Motor neuron (in vitro differentiated cells): ENCODE results near the gene ELMOD1. TPM values are rescaled to one million over a fixed set of nuclear protein-coding genes. Genes with fewer than 3 reads are reported as not detected.

Source experiments
- ATAC-seq, 8 experiments: fragments of 200-7000 bp; cut with Tn5 transposase; replicated peaks in 6 of 8; 2 replicates each; pipeline ENCODE4 v1.8.0; 2021; ENCODE audit warnings: mild to moderate bottlenecking in 8 of 8, moderate library complexity in 8 of 8
- H3K27ac ChIP-seq, 2 donors: fragments of 250-450 bp; sonication (Bioruptor Pico); 2 replicates each; pipeline ENCODE4 v1.9.0; 2021; ENCODE audit warnings: antibody characterized with exemption in 2 of 2, mild to moderate bottlenecking in 2 of 2, moderate library complexity in 1 of 2
- H3K4me1 ChIP-seq, 2 donors: fragments of 250-450 bp; sonication (Bioruptor Pico); replicated peaks in 1 of 2; 2 replicates each; pipeline ENCODE4 v1.6.1; 2021; ENCODE audit warnings: antibody characterized with exemption in 2 of 2, mild to moderate bottlenecking in 2 of 2, moderate library complexity in 1 of 2
- H3K4me3 ChIP-seq, 5 donors: fragments of 250-450 bp; sonication (Bioruptor Pico); 2 replicates each; pipeline ENCODE4 v1.9.0; 2021; ENCODE audit warnings: antibody characterized with exemption in 5 of 5, mild to moderate bottlenecking in 5 of 5, moderate library complexity in 4 of 5
- WGBS, 10 experiments: fragments of 450-650 bp; shearing (Covaris generic); methylation state at CpG; one replicate each; pipeline ENCODE4 v1.0.0; 2022; 5-methylcytosine and 5-hydroxymethylcytosine counted together
- in situ Hi-C, 9 experiments: fragments of 400-800 bp; cut with MboI; loops; one replicate each; pipeline ENCODE4 v1.15.0; 2021; ENCODE audit warnings: low sequenced_read_pairs in 9 of 9, low pct_unique_long_range_greater_than_20kb in 2 of 9; ENCODE audit not compliant: unreplicated experiment in 9 of 9
- total RNA-seq, 8 experiments: library from RNA; unstranded; fragments of 300-600 nt; gene quantifications; 2 replicates each; pipeline versions ENCODE4 v1.2.3 to v1.2.4, GENCODE V29; 2022

The ELMOD1 gene
- total RNA-seq, 8 experiments from 2014 or later = 4.9 to 75.7 (median 34.9) TPM

GRCh38 chr11:107619926-107620325, 29.0 kb downstream of the ELMOD1 start:
- no peak overlapping the region for H3K4me3 ChIP-seq
- in situ Hi-C loops = no loop called here
- H3K4me1 ChIP-seq = no peaks in the 10 kb centered on the region
- WGBS, 10 experiments = 0 to 75% (median 56%) methylated on average over 1 of the region's 1 CpG; no CpG with 5 or more reads in 1 of the 10 experiments
- ATAC-seq = peak in 3 of 8 experiments; percentile 58 to 99 (median 98)
- H3K27ac ChIP-seq = no peak overlapping the region

- Histone ChIP-seq H3K4me1 (no peaks in the 10 kb centered on the region), H3K27ac (no peak overlapping the region), H3K4me3 (no peak overlapping the region)
- in situ Hi-C loops = no loop called here
- 33 to 100% (median 73%) methylated on average over 1 of the region's 1 CpG; no CpG with 5 or more reads in 2 of the 10 experiments for WGBS, 10 experiments
- no peak for ATAC-seq
Measured at GRCh38 chr11:107621081-107621480, 30.1 kb downstream of the ELMOD1 start.

- in situ Hi-C loops = no loop called here
- ATAC-seq = no peak
- H3K4me1 ChIP-seq = no peaks in the 10 kb centered on the region
- WGBS, 10 experiments = 30 to 100% (median 87%) methylated on average over 1 to 7 of the region's 7 CpGs; no CpG with 5 or more reads in 1 of the 10 experiments
- H3K27ac ChIP-seq = no peak overlapping the region
- no peak overlapping the region for H3K4me3 ChIP-seq
Measured at GRCh38 chr11:107623183-107623582, 32.2 kb downstream of the ELMOD1 start.

GRCh38 chr11:107624983-107625684, 34.2 kb downstream of the ELMOD1 start:
- no peak overlapping the region for H3K27ac ChIP-seq
- WGBS, 10 experiments = 12 to 85% (median 68%) methylated on average over 4 to 9 of the region's 10 CpGs; no CpG with 5 or more reads in 1 of the 10 experiments
- in situ Hi-C loops = no loop called here
- no peak for ATAC-seq
- no peaks in the 10 kb centered on the region for H3K4me1 ChIP-seq
- H3K4me3 ChIP-seq = no peak overlapping the region

- ATAC-seq = peak in 2 of 8 experiments; percentile 24 to 59
- 0 to 100% (median 30%) methylated on average over 1 to 2 of the region's 2 CpGs; no CpG with 5 or more reads in 2 of the 10 experiments for WGBS, 10 experiments
- Histone ChIP-seq H3K4me3 (no peak overlapping the region), H3K27ac (no peak overlapping the region), H3K4me1 (no peaks in the 10 kb centered on the region)
- in situ Hi-C loops = no loop called here
Measured at GRCh38 chr11:107625685-107625989, 34.7 kb downstream of the ELMOD1 start.

- Histone ChIP-seq H3K27ac (no peak overlapping the region), H3K4me1 (no peaks in the 10 kb centered on the region), H3K4me3 (no peak overlapping the region)
- in situ Hi-C loops = no loop called here
- 39 to 89% (median 72%) methylated on average over 2 of the region's 2 CpGs; no CpG with 5 or more reads in 1 of the 10 experiments for WGBS, 10 experiments
- no peak for ATAC-seq
Measured at GRCh38 chr11:107631043-107631442, 40.1 kb downstream of the ELMOD1 start.

GRCh38 chr11:107631931-107632330, 41.0 kb downstream of the ELMOD1 start:
- WGBS, 10 experiments = 30 to 100% (median 94%) methylated on average over 1 to 2 of the region's 2 CpGs; no CpG with 5 or more reads in 1 of the 10 experiments
- no peak overlapping the region for H3K27ac ChIP-seq
- in situ Hi-C loops = no loop called here
- H3K4me3 ChIP-seq = no peak overlapping the region
- no peak for ATAC-seq
- no peaks in the 10 kb centered on the region for H3K4me1 ChIP-seq

- in situ Hi-C loops = no loop called here
- 73 to 100% (median 100%) methylated on average over 1 to 2 of the region's 2 CpGs for WGBS, 10 experiments
Measured at GRCh38 chr11:107646783-107647182, 55.8 kb downstream of the ELMOD1 start.

GRCh38 chr11:107648242-107648641, 57.3 kb downstream of the ELMOD1 start:
- WGBS, 10 experiments = 29 to 92% (median 60%) methylated on average over 1 to 3 of the region's 3 CpGs; no CpG with 5 or more reads in 3 of the 10 experiments
- in situ Hi-C loops = no loop called here
- no peak for ATAC-seq
- H3K4me3 ChIP-seq = no peak overlapping the region
- peaks cover 3 to 6% of the 10 kb centered on the region in 2 donors for H3K4me1 ChIP-seq
- no peak overlapping the region for H3K27ac ChIP-seq

More at GRCh38 chr11:107646783-107647182, 55.8 kb downstream of the ELMOD1 start:
- Histone ChIP-seq H3K4me3 (no peak overlapping the region), H3K4me1 (no peaks in the 10 kb centered on the region), H3K27ac (no peak overlapping the region)
- ATAC-seq = no peak

GRCh38 chr11:107651672-107652071, 60.7 kb downstream of the ELMOD1 start:
- H3K27ac ChIP-seq = no peak overlapping the region
- peaks cover 7 to 24% of the 10 kb centered on the region in 2 donors for H3K4me1 ChIP-seq
- ATAC-seq = no peak
- 45 to 100% (median 78%) methylated on average over 2 to 4 of the region's 4 CpGs for WGBS, 10 experiments
- no peak overlapping the region for H3K4me3 ChIP-seq
- in situ Hi-C loops = no loop called here

GRCh38 chr11:107653076-107653475, 62.1 kb downstream of the ELMOD1 start:
- peak in 7 of 8 experiments; percentile 16 to 88 (median 70) for ATAC-seq
- no peak overlapping the region for H3K27ac ChIP-seq
- H3K4me1 ChIP-seq = peaks cover 7 to 24% of the 10 kb centered on the region in 2 donors
- no peak overlapping the region for H3K4me3 ChIP-seq
- whole genome bisulfite sequencing, 10 experiments = 40 to 78% (median 56%) methylated on average over 1 of the region's 1 CpG; no CpG with 5 or more reads in 6 of the 10 experiments
- in situ Hi-C loops = no loop called here

GRCh38 chr11:107655602-107656001, 64.7 kb downstream of the ELMOD1 start:
- Histone ChIP-seq H3K27ac (peak overlapping the region in 1 of 2 donors; percentile 20), H3K4me1 (peaks cover 7 to 24% of the 10 kb centered on the region in 2 donors), H3K4me3 (no peak overlapping the region)
- in situ Hi-C loops = no loop called here
- peak; percentile 28 to 76 (median 48) for ATAC-seq
- WGBS, 10 experiments = 41 to 60% (median 51%) methylated on average over 2 to 4 of the region's 4 CpGs; no CpG with 5 or more reads in 1 of the 10 experiments

- Histone ChIP-seq H3K4me1 (peaks cover 3 to 8% of the 10 kb centered on the region in 2 donors), H3K4me3 (no peak overlapping the region), H3K27ac (no peak overlapping the region)
- no peak for ATAC-seq
- in situ Hi-C loops = no loop called here
Measured at GRCh38 chr11:107659310-107659709, 68.4 kb downstream of the ELMOD1 start.

- H3K4me1 ChIP-seq = peaks cover 3 to 6% of the 10 kb centered on the region in 2 donors
- peak in 1 of 8 experiments; percentile 14 for ATAC-seq
- H3K4me3 ChIP-seq = no peak overlapping the region
- no peak overlapping the region for H3K27ac ChIP-seq
- in situ Hi-C loops = no loop called here
- 15 to 100% (median 80%) methylated on average over 1 to 3 of the region's 3 CpGs; no CpG with 5 or more reads in 4 of the 10 experiments for WGBS, 10 experiments
Measured at GRCh38 chr11:107660066-107660465, 69.1 kb downstream of the ELMOD1 start.
